SK-N-SH treated with all-trans-retinoic acid at 6 μM for 48 hours (cell line): ENCODE data around the gene PDIA3.

Experiments
- PATZ1 ChIP-seq: fragments of 250-450 bp; sonication (Bioruptor Pico); IDR thresholded peaks from 2 replicates; pipeline ENCODE4 v1.8.0; 2020; ENCODE audit warnings: mild to moderate bottlenecking, moderate library complexity, borderline replicate concordance
- SNAI2 ChIP-seq: fragments of 250-450 bp; sonication (Bioruptor Pico); IDR thresholded peaks from 2 replicates; pipeline ENCODE4 v1.5.0; 2020; ENCODE audit warnings: mild to moderate bottlenecking, moderate library complexity
- ZFP3 ChIP-seq: fragments of 250-450 bp; sonication (Bioruptor Pico); IDR thresholded peaks from 2 replicates; pipeline ENCODE4 v1.5.0; 2020; ENCODE audit warnings: mild to moderate bottlenecking, moderate library complexity

DNA sequence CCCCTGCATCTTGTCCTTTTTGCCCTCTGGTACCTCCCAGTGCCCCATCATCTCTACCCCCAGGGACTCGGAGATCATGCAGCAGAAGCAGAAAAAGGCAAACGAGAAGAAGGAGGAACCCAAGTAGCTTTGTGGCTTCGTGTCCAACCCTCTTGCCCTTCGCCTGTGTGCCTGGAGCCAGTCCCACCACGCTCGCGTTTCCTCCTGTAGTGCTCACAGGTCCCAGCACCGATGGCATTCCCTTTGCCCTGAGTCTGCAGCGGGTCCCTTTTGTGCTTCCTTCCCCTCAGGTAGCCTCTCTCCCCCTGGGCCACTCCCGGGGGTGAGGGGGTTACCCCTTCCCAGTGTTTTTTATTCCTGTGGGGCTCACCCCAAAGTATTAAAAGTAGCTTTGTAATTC lies 47.4 kb downstream of the PDIA3 start:
- TF ChIP-seq SNAI2 (CRISPR knock-in tag) (no peak), PATZ1 (CRISPR knock-in tag) (no peak), ZFP3 (CRISPR knock-in tag) (no peak)
